GM12878 (cell line): ENCODE data around the gene NRTN. TPM values are rescaled to one million over a fixed set of nuclear protein-coding genes. Genes with fewer than 3 reads are reported as not detected.

Source experiments
- ATAC-seq: fragments of 200-7000 bp; cut with Tn5 transposase; 3 replicates; pipeline ENCODE4 v1.9.1; 2020; ENCODE audit warnings: mild to moderate bottlenecking, moderate library complexity
- BruUV-seq: library from RNA; stranded (reverse); fragments of 400-500 nt; replicated peaks from 2 replicates; lab custom pipeline; 2021; lab: Mats Ljungman, UMichigan
- CTCF ChIA-PET: fragments of 300-600 bp; sonication (Branson Sonifier 250); formaldehyde crosslinking; extraction: SDS; loops from one replicate; lab custom pipeline; 2021; ENCODE audit warnings: inconsistent platforms; lab: Yijun Ruan, JAX
- POLR2A ChIA-PET: fragments of 350-600 bp; formaldehyde crosslinking; extraction: SDS; loops from one replicate; lab custom pipeline; 2021; ENCODE audit warnings: inconsistent platforms; lab: Charles Lee
- RAD21 ChIA-PET: fragments of 300-600 bp; sonication (Branson Sonifier 250); formaldehyde crosslinking; loops from one replicate; lab custom pipeline; 2023; ENCODE audit warnings: antibody characterized with exemption; ENCODE audit not compliant: unreplicated experiment; lab: Charles Lee
- SMC1A ChIA-PET: fragments of 300-600 bp; sonication (Branson Sonifier 250); formaldehyde crosslinking; loops from one replicate; lab custom pipeline; 2023; ENCODE audit not compliant: unreplicated experiment, uncharacterized antibody; lab: Charles Lee
- DNase-seq: peaks from one replicate; pipeline ENCODE4 v3.0.0-alpha.2; 2011; ENCODE audit warnings: low read depth, low spot score
- FAIRE-seq: peaks from 3 replicates; lab custom pipeline; 2011; peaks lifted over from hg19 to GRCh38; lab: Jason Lieb, UNC
- H2AFZ ChIP-seq: 2 replicates; pipeline ENCODE4 v1.6.0; 2011; ENCODE audit warnings: low read depth, low read length, control low read depth; ENCODE audit not compliant: control insufficient read depth
- H3K27ac ChIP-seq: 2 replicates; pipeline ENCODE4 v1.5.1; 2011; ENCODE audit warnings: control low read depth; ENCODE audit not compliant: control insufficient read depth, insufficient read depth
- H3K27me3 ChIP-seq, 2 experiments: replicated peaks in 1 of 2; 2 replicates each; pipeline versions ENCODE4 v1.6.0 to v1.6.1; 2011; ENCODE audit warnings: low read length in 1 of 2; ENCODE audit not compliant: control insufficient read depth in 2 of 2, insufficient read depth in 2 of 2
- H3K36me3 ChIP-seq, 2 experiments: 2 replicates each; pipeline ENCODE4 v1.5.1; 2011; ENCODE audit warnings: low read length in 1 of 2; ENCODE audit not compliant: control insufficient read depth in 2 of 2, insufficient read depth in 2 of 2
- H3K4me1 ChIP-seq: 2 replicates; pipeline ENCODE4 v1.6.1; 2011; ENCODE audit warnings: mild to moderate bottlenecking, low read length, moderate library complexity, mixed read lengths; ENCODE audit not compliant: control insufficient read depth, insufficient read depth
- H3K4me2 ChIP-seq: 2 replicates; pipeline ENCODE4 v1.6.0; 2011; ENCODE audit warnings: control low read depth; ENCODE audit not compliant: control insufficient read depth, insufficient read depth
- H3K4me3 ChIP-seq: fragments of 200-600 bp; sonication (generic); 2 replicates; pipeline ENCODE4 v1.5.1; 2016
- H3K79me2 ChIP-seq: 2 replicates; pipeline ENCODE4 v1.6.0; 2011; ENCODE audit warnings: low read length; ENCODE audit not compliant: control insufficient read depth, insufficient read depth
- H3K9ac ChIP-seq: 2 replicates; pipeline ENCODE4 v1.8.0; 2011; ENCODE audit warnings: low read length, control low read depth, mixed read lengths; ENCODE audit not compliant: control insufficient read depth, insufficient read depth
- H3K9me3 ChIP-seq: replicated peaks from 3 replicates; pipeline ENCODE4 v1.5.1; 2011; ENCODE audit warnings: mild to moderate bottlenecking, low read length; ENCODE audit not compliant: control insufficient read depth, insufficient read depth
- H4K20me1 ChIP-seq: 2 replicates; pipeline ENCODE4 v1.6.0; 2011; ENCODE audit not compliant: control insufficient read depth, insufficient read depth
- CHD4 ChIP-seq: fragments of 200-600 bp; sonication (generic); IDR thresholded peaks from 2 replicates; pipeline ENCODE4 v1.6.1; 2016; ENCODE audit warnings: mild to moderate bottlenecking
- EZH2 ChIP-seq: IDR thresholded peaks from 2 replicates; pipeline ENCODE4 v1.6.1; 2012; ENCODE audit warnings: low read depth, mild to moderate bottlenecking, control low read depth, inconsistent platforms, low read length, borderline replicate concordance; ENCODE audit not compliant: control insufficient read depth
- POLR2A ChIP-seq: IDR thresholded peaks from 2 replicates; pipeline ENCODE4 v1.6.1; 2011; ENCODE audit warnings: low read depth, mild to moderate bottlenecking, low read length
- POLR2AphosphoS2 ChIP-seq: IDR thresholded peaks from 2 replicates; pipeline ENCODE4 v1.6.1; 2011; ENCODE audit warnings: low read depth, mild to moderate bottlenecking, low read length, improper control_type of control experiment, moderate library complexity
- SIN3A ChIP-seq: IDR thresholded peaks from 2 replicates; pipeline ENCODE4 v1.6.1; 2012; ENCODE audit warnings: low read depth, low read length, improper control_type of control experiment
- WGBS: methylation state at CpG from one replicate; pipeline ENCODE4 v1.1.6; 2016; ENCODE audit warnings: low lambda C conversion rate; ENCODE audit not compliant: insufficient replicate concordance, insufficient coverage; ENCODE audit errors: missing lambda C conversion rate; 5-methylcytosine and 5-hydroxymethylcytosine counted together
- in situ Hi-C: fragments of 300-500 bp; cut with MboI; formaldehyde crosslinking; loops from 9 replicates; pipeline ENCODE4 v1.14.3; 2018; ENCODE audit warnings: mixed read lengths
- intact Hi-C: fragments of 100-400 bp; cut with micrococcal nuclease; formaldehyde crosslinking; loops from one replicate; pipeline ENCODE4 v1.14.2; 2022; ENCODE audit not compliant: unreplicated experiment
- polyA plus RNA-seq, 11 experiments: library from polyadenylated mRNA; depleted of rRNA in 4 of 11; unstranded in 6 of 11; stranded (reverse) in 5 of 11; fragments of >200 nt; fragmentation: Nextera tagmentation in 4 of 11; fragmentation: Illumina TruSeq in 1 of 11; extraction: Ambion mirVana in 4 of 11; extraction: Trizol in 1 of 11; gene quantifications; 1 replicate in 1 of 11; 2 replicates in 10 of 11; pipeline versions ENCODE4 v1.2.1 to v1.2.3, GENCODE V29; 2011 to 2016; ENCODE audit warnings: inconsistent platforms in 2 of 11, missing spikeins in 2 of 11, low read depth in 1 of 11
- total RNA-seq, 4 experiments: library from RNA; depleted of rRNA in 3 of 4; stranded (reverse); fragments of >200 nt in 3 of 4; fragmentation: Illumina TruSeq in 1 of 4; extraction: Trizol in 1 of 4; gene quantifications; 2 replicates each; pipeline versions ENCODE4 v1.2.1 to v1.2.3, GENCODE V29; 2013 to 2021
- TF ChIP-seq, protein P1 (sequence below): IDR thresholded peaks from 2 replicates; pipeline ENCODE4 v1.6.1; 2012; ENCODE audit warnings: low read depth, low read length, improper control_type of control experiment
- TF ChIP-seq, protein P2 (sequence below): IDR thresholded peaks from 2 replicates; pipeline ENCODE4 v1.6.1; 2012; ENCODE audit warnings: mild to moderate bottlenecking, low read depth, low read length

NRTN gene
- total and polyA plus RNA-seq, 10 of the 15 experiments (the other 5 are each of a cell fraction or from before 2014, with no cell fraction given) = not detected

DNA sequence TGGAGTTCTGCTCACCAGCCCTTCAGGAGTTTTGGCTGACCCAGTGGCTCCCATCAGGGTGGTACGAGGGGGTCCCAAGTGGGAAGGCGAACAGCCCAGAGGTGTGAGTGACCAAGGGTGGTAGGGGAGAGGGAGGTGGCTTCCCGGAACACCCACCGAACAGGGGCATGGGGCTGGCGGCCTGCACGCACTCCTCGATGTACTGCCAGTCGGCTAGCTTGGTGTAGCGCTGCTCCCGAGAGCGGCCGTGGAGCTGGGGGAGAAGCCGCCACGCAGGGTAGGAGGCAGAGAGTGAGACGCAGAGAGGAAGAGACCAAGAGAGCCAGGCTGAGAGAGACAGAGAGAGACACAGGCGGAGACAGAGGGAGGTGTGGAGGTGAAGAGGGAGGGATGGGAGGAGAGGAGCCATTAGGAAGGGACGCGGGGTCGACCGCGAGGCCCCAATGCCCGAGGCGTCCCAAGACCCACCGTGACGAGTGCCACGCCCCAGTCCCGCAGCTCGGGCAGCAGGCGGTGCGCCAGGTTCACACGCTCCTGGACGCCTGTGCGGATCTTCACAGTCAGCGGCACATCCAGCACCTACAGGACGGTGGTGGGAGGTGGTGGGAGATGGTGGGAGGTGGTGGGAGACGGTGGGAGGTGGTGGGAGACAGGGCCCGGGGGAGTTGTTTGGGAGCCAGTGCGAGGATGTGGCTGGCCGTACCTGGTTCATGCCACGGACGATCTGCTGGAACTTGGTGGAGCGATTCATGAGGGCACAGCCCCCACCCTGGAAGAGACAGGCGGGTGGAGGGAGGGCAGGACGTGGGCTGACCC, 18.1 kb upstream of the NRTN start:
- H3K4me3 ChIP-seq = no peak overlapping the region
- H3K27ac ChIP-seq = no peak overlapping the region
- peaks cover 4 to 30% of the 10 kb centered on the region in 2 experiments; a peak in 3 of 4 replicates for H3K36me3 ChIP-seq
- H4K20me1 ChIP-seq = no peaks in the 10 kb centered on the region
- H3K27me3 ChIP-seq = no peaks in the 10 kb centered on the region
- ChIA-PET CTCF (no interaction called here), SMC1A (no interaction called here), POLR2A (no interaction called here), RAD21 (no interaction called here)
- peak; percentile 11; the same call in 1 of the 2 replicates for TF ChIP-seq POLR2A
- TF ChIP-seq, protein P1, sequence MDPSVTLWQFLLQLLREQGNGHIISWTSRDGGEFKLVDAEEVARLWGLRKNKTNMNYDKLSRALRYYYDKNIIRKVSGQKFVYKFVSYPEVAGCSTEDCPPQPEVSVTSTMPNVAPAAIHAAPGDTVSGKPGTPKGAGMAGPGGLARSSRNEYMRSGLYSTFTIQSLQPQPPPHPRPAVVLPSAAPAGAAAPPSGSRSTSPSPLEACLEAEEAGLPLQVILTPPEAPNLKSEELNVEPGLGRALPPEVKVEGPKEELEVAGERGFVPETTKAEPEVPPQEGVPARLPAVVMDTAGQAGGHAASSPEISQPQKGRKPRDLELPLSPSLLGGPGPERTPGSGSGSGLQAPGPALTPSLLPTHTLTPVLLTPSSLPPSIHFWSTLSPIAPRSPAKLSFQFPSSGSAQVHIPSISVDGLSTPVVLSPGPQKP = no peak
- H3K9me3 ChIP-seq = no peaks in the 10 kb centered on the region
- intact Hi-C loops (no loop called here), in situ Hi-C loops (no loop called here)
- no peak overlapping the region for H2AFZ ChIP-seq
- H3K4me1 ChIP-seq = peaks cover 3% of the 10 kb centered on the region; the same call in 1 of the 2 replicates
- ATAC-seq (no peak), FAIRE-seq (no peak), DNase-seq (no peak)
- no peak overlapping the region for H3K9ac ChIP-seq
- no TSS peak for BruUV-seq
- no peak overlapping the region for H3K4me2 ChIP-seq
- WGBS = 91% methylated on average over 40 of the region's 44 CpGs
- H3K79me2 ChIP-seq = peaks cover 5% of the 10 kb centered on the region

DNA sequence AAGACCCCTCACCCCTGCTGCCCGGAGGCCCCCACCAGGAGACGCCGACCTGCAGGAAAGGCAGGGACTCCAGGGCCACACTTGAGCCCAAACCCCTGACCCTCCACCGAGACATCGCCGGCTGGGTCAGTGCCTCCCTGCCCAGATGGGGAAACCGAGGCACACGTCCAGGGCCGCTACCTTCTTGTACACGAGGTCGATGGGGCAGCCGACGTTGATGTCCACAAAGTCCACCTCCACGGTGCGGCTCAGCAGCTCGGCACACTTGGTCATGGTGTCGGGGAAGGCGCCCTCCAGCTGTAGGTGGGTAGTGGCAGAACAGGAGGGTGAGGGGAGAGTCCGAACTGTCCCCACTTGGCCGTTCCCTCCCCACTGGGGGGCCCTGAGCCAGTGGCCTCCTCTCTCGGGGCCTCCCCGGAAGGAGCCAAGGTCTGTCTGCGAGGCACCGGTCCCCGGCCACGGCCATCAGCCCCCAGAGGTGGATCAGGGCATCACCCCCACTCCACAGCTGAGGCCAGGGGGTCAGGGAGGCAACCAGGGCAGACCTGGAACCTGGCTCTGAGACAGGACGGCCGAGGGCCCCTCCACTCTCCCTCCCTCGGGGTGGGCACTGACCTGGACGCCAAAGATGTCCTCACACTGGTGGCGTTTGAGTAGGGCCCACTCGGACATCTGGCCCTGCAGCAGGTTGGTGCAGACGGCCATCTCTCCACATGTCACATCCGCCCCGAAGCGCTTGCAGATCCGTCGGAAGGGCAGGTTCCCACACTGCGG, 17.3 kb upstream of the NRTN start:
- intact Hi-C loops = no loop called here
- ChIA-PET CTCF (no interaction called here), POLR2A (no interaction called here), RAD21 (no interaction called here), SMC1A (no interaction called here)
- in situ Hi-C loops = no loop called here
- ATAC-seq (no peak), DNase-seq (no peak), FAIRE-seq (no peak)
- no TSS peak for BruUV-seq
- H3K27me3 ChIP-seq = no peaks in the 10 kb centered on the region
- no peaks in the 10 kb centered on the region for H3K9me3 ChIP-seq
- H3K4me3 ChIP-seq = no peak overlapping the region
- H3K9ac ChIP-seq = no peak overlapping the region
- peaks cover 4 to 30% of the 10 kb centered on the region in 2 experiments; a peak in 3 of 4 replicates for H3K36me3 ChIP-seq
- H2AFZ ChIP-seq = no peak overlapping the region
- no peaks in the 10 kb centered on the region for H4K20me1 ChIP-seq
- 95% methylated on average over 39 of the region's 39 CpGs for WGBS
- peaks cover 3% of the 10 kb centered on the region; the same call in 1 of the 2 replicates for H3K4me1 ChIP-seq
- 0 out of 2 replicates have a peak, but pooled peaks have one; percentile 32 for TF ChIP-seq POLR2AphosphoS2
- TF ChIP-seq, protein P2, sequence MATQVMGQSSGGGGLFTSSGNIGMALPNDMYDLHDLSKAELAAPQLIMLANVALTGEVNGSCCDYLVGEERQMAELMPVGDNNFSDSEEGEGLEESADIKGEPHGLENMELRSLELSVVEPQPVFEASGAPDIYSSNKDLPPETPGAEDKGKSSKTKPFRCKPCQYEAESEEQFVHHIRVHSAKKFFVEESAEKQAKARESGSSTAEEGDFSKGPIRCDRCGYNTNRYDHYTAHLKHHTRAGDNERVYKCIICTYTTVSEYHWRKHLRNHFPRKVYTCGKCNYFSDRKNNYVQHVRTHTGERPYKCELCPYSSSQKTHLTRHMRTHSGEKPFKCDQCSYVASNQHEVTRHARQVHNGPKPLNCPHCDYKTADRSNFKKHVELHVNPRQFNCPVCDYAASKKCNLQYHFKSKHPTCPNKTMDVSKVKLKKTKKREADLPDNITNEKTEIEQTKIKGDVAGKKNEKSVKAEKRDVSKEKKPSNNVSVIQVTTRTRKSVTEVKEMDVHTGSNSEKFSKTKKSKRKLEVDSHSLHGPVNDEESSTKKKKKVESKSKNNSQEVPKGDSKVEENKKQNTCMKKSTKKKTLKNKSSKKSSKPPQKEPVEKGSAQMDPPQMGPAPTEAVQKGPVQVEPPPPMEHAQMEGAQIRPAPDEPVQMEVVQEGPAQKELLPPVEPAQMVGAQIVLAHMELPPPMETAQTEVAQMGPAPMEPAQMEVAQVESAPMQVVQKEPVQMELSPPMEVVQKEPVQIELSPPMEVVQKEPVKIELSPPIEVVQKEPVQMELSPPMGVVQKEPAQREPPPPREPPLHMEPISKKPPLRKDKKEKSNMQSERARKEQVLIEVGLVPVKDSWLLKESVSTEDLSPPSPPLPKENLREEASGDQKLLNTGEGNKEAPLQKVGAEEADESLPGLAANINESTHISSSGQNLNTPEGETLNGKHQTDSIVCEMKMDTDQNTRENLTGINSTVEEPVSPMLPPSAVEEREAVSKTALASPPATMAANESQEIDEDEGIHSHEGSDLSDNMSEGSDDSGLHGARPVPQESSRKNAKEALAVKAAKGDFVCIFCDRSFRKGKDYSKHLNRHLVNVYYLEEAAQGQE = no peak
- no peak for TF ChIP-seq SIN3A
- TF ChIP-seq CHD4 = no peak
- no peak for TF ChIP-seq EZH2
- H3K4me2 ChIP-seq = no peak overlapping the region
- no peak overlapping the region for H3K27ac ChIP-seq
- peaks cover 5% of the 10 kb centered on the region for H3K79me2 ChIP-seq
